HepG2 (cell line): ENCODE measurements around the gene PRKCI. TPM values are rescaled to one million over a fixed set of nuclear protein-coding genes. Genes with fewer than 3 reads are reported as not detected.

Source experiments
- BCL6 ChIP-seq: IDR thresholded peaks from 2 replicates; pipeline ENCODE4 v1.6.1; 2016; ENCODE audit warnings: missing genetic modification reagents, missing compliant biosample characterization
- HOXA3 ChIP-seq: sonication (generic); formaldehyde crosslinking; IDR thresholded peaks from 2 replicates; pipeline ENCODE4 v1.5.0; 2020; ENCODE audit warnings: missing genetic modification reagents
- KDM6A ChIP-seq: IDR thresholded peaks from 2 replicates; pipeline ENCODE4 v1.6.1; 2016; ENCODE audit warnings: low read depth
- REL ChIP-seq: sonication (generic); formaldehyde crosslinking; conservative IDR thresholded peaks from 2 replicates; pipeline ENCODE4 v1.8.0; 2022; ENCODE audit warnings: mild to moderate bottlenecking, missing genetic modification reagents, moderate library complexity
- RXRB ChIP-seq: IDR thresholded peaks from 2 replicates; pipeline ENCODE4 v1.6.1; 2016; ENCODE audit warnings: borderline replicate concordance, missing genetic modification reagents, missing compliant biosample characterization
- ZMYM3 ChIP-seq: sonication (generic); formaldehyde crosslinking; IDR thresholded peaks from 2 replicates; pipeline ENCODE4 v1.5.1; 2020; ENCODE audit warnings: mild to moderate bottlenecking, missing genetic modification reagents
- ZNF652 ChIP-seq: IDR thresholded peaks from 2 replicates; pipeline ENCODE4 v1.6.1; 2016; ENCODE audit warnings: low read depth, borderline replicate concordance
- ZNF775 ChIP-seq: sonication (generic); formaldehyde crosslinking; IDR thresholded peaks from 2 replicates; pipeline ENCODE4 v1.4.0; 2020; ENCODE audit warnings: missing genetic modification reagents, mild to moderate bottlenecking, moderate library complexity, borderline replicate concordance
- polyA plus RNA-seq, 8 experiments: library from polyadenylated mRNA; depleted of rRNA in 3 of 8; stranded (reverse) in 7 of 8; unstranded in 1 of 8; fragments of >200 nt; fragmentation: Illumina TruSeq in 4 of 8; extraction: Trizol in 4 of 8; gene quantifications; 2 replicates each; pipeline versions ENCODE4 v1.2.1 to v1.2.3, GENCODE V29; 2011 to 2016; ENCODE audit warnings: low read depth in 4 of 8, missing spikeins in 1 of 8, mixed read lengths in 1 of 8; ENCODE audit not compliant: insufficient read depth in 1 of 8
- total RNA-seq, 5 experiments: library from RNA; depleted of rRNA; stranded (reverse); fragments of >200 nt; fragmentation: Illumina TruSeq; extraction: Trizol; gene quantifications; 2 replicates each; pipeline ENCODE4 v1.2.3, GENCODE V29; 2016; ENCODE audit warnings: low read depth in 1 of 5
- TF ChIP-seq, protein P1 (sequence below): sonication (generic); formaldehyde crosslinking; IDR thresholded peaks from 2 replicates; pipeline ENCODE4 v1.4.0; 2020; ENCODE audit warnings: missing genetic modification reagents, borderline replicate concordance
- TF ChIP-seq, protein P2 (sequence below): sonication (generic); formaldehyde crosslinking; IDR thresholded peaks from 2 replicates; pipeline ENCODE4 v1.4.0; 2020; ENCODE audit warnings: mild to moderate bottlenecking, missing genetic modification reagents
- TF ChIP-seq, protein P3 (sequence below): sonication (generic); formaldehyde crosslinking; conservative IDR thresholded peaks from 2 replicates; pipeline ENCODE4 v1.4.0; 2020; ENCODE audit warnings: missing genetic modification reagents
- TF ChIP-seq, protein P4 (sequence below): sonication (generic); formaldehyde crosslinking; IDR thresholded peaks from 2 replicates; pipeline ENCODE4 v1.4.0; 2020; ENCODE audit warnings: mild to moderate bottlenecking, missing genetic modification reagents, borderline replicate concordance
- TF ChIP-seq, protein P5 (sequence below): sonication (generic); formaldehyde crosslinking; IDR thresholded peaks from 2 replicates; pipeline ENCODE4 v1.8.0; 2022; ENCODE audit warnings: mild to moderate bottlenecking, missing genetic modification reagents, moderate library complexity
- TF ChIP-seq, protein P6 (sequence below): sonication (generic); formaldehyde crosslinking; IDR thresholded peaks from 2 replicates; pipeline ENCODE4 v1.4.0; 2020; ENCODE audit warnings: missing genetic modification reagents, low read depth, mild to moderate bottlenecking, borderline replicate concordance

Gene PRKCI
- total and polyA plus RNA-seq, 2 of the 13 experiments (the other 11 are each of a cell fraction or from before 2014, with no cell fraction given) = 17.2 to 30.4 TPM

DNA sequence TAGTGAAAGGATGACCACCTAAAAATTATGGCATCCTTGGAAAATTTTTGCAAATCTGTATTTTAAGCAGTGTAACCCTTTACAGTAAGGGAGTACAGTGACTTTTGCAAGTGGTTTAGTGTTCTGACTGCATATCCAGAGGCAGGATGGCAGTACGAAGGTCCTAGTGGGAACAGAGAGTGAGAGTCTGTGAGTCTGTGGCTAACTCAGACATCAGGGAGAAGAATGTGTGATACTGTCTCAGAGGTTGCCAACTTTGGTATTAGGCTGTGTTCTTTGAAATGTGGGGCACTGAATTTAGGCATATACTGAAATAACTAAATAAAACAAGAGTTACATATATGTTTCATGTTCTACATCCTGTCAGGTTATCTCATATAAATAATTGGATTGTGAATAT, 25.7 kb downstream of the PRKCI start (continued):
- TF ChIP-seq, protein P1, sequence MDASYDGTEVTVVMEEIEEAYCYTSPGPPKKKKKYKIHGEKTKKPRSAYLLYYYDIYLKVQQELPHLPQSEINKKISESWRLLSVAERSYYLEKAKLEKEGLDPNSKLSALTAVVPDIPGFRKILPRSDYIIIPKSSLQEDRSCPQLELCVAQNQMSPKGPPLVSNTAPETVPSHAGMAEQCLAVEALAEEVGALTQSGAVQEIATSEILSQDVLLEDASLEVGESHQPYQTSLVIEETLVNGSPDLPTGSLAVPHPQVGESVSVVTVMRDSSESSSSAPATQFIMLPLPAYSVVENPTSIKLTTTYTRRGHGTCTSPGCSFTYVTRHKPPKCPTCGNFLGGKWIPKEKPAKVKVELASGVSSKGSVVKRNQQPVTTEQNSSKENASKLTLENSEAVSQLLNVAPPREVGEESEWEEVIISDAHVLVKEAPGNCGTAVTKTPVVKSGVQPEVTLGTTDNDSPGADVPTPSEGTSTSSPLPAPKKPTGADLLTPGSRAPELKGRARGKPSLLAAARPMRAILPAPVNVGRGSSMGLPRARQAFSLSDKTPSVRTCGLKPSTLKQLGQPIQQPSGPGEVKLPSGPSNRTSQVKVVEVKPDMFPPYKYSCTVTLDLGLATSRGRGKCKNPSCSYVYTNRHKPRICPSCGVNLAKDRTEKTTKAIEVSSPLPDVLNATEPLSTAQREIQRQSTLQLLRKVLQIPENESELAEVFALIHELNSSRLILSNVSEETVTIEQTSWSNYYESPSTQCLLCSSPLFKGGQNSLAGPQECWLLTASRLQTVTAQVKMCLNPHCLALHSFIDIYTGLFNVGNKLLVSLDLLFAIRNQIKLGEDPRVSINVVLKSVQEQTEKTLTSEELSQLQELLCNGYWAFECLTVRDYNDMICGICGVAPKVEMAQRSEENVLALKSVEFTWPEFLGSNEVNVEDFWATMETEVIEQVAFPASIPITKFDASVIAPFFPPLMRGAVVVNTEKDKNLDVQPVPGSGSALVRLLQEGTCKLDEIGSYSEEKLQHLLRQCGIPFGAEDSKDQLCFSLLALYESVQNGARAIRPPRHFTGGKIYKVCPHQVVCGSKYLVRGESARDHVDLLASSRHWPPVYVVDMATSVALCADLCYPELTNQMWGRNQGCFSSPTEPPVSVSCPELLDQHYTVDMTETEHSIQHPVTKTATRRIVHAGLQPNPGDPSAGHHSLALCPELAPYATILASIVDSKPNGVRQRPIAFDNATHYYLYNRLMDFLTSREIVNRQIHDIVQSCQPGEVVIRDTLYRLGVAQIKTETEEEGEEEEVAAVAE (CRISPR knock-in tag) = no peak
- TF ChIP-seq, protein P2, sequence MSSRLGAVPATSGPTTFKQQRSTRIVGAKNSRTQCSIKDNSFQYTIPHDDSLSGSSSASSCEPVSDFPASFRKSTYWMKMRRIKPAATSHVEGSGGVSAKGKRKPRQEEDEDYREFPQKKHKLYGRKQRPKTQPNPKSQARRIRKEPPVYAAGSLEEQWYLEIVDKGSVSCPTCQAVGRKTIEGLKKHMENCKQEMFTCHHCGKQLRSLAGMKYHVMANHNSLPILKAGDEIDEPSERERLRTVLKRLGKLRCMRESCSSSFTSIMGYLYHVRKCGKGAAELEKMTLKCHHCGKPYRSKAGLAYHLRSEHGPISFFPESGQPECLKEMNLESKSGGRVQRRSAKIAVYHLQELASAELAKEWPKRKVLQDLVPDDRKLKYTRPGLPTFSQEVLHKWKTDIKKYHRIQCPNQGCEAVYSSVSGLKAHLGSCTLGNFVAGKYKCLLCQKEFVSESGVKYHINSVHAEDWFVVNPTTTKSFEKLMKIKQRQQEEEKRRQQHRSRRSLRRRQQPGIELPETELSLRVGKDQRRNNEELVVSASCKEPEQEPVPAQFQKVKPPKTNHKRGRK = no peak
- TF ChIP-seq, protein P3, sequence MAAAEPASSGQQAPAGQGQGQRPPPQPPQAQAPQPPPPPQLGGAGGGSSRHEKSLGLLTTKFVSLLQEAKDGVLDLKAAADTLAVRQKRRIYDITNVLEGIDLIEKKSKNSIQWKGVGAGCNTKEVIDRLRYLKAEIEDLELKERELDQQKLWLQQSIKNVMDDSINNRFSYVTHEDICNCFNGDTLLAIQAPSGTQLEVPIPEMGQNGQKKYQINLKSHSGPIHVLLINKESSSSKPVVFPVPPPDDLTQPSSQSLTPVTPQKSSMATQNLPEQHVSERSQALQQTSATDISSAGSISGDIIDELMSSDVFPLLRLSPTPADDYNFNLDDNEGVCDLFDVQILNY = no peak
- TF ChIP-seq, protein P4, sequence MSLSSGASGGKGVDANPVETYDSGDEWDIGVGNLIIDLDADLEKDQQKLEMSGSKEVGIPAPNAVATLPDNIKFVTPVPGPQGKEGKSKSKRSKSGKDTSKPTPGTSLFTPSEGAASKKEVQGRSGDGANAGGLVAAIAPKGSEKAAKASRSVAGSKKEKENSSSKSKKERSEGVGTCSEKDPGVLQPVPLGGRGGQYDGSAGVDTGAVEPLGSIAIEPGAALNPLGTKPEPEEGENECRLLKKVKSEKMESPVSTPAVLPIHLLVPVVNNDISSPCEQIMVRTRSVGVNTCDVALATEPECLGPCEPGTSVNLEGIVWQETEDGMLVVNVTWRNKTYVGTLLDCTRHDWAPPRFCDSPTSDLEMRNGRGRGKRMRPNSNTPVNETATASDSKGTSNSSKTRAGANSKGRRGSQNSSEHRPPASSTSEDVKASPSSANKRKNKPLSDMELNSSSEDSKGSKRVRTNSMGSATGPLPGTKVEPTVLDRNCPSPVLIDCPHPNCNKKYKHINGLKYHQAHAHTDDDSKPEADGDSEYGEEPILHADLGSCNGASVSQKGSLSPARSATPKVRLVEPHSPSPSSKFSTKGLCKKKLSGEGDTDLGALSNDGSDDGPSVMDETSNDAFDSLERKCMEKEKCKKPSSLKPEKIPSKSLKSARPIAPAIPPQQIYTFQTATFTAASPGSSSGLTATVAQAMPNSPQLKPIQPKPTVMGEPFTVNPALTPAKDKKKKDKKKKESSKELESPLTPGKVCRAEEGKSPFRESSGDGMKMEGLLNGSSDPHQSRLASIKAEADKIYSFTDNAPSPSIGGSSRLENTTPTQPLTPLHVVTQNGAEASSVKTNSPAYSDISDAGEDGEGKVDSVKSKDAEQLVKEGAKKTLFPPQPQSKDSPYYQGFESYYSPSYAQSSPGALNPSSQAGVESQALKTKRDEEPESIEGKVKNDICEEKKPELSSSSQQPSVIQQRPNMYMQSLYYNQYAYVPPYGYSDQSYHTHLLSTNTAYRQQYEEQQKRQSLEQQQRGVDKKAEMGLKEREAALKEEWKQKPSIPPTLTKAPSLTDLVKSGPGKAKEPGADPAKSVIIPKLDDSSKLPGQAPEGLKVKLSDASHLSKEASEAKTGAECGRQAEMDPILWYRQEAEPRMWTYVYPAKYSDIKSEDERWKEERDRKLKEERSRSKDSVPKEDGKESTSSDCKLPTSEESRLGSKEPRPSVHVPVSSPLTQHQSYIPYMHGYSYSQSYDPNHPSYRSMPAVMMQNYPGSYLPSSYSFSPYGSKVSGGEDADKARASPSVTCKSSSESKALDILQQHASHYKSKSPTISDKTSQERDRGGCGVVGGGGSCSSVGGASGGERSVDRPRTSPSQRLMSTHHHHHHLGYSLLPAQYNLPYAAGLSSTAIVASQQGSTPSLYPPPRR (CRISPR knock-in tag) = no peak
- TF ChIP-seq BCL6 (CRISPR knock-in tag) (no peak), ZNF775 (no peak), KDM6A (CRISPR knock-in tag) (no peak), RXRB (CRISPR knock-in tag) (no peak), HOXA3 (no peak), ZNF652 (no peak), REL (CRISPR knock-in tag) (no peak), ZMYM3 (CRISPR knock-in tag) (no peak)
- TF ChIP-seq, protein P5, sequence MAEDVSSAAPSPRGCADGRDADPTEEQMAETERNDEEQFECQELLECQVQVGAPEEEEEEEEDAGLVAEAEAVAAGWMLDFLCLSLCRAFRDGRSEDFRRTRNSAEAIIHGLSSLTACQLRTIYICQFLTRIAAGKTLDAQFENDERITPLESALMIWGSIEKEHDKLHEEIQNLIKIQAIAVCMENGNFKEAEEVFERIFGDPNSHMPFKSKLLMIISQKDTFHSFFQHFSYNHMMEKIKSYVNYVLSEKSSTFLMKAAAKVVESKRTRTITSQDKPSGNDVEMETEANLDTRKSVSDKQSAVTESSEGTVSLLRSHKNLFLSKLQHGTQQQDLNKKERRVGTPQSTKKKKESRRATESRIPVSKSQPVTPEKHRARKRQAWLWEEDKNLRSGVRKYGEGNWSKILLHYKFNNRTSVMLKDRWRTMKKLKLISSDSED (CRISPR knock-in tag) = no peak
- TF ChIP-seq, protein P6, sequence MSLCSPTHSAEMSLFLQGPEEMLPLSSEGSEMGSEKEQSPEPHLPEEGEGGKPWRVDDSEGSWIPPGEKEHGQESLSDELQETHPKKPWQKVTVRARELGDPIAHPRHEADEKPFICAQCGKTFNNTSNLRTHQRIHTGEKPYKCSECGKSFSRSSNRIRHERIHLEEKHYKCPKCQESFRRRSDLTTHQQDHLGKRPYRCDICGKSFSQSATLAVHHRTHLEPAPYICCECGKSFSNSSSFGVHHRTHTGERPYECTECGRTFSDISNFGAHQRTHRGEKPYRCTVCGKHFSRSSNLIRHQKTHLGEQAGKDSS (CRISPR knock-in tag) = no peak
- TF ChIP-seq, all 625 proteins: peak for 0
